Uterus (tissue), 2 donors: ENCODE results near the gene CNMD.

ENCODE experiments used
- POLR2A ChIP-seq, 2 donors: fragments of 450-650 bp; IDR thresholded peaks; one replicate each; pipeline ENCODE4 v1.6.1; 2016; ENCODE audit warnings: antibody characterized with exemption in 2 of 2, mild to moderate bottlenecking in 1 of 2, moderate library complexity in 1 of 2
- TF ChIP-seq, protein P1 (sequence below), 4 experiments: fragments of 200-600 bp in 2 of 4; fragments of 450-650 bp in 2 of 4; sonication (generic) in 2 of 4; IDR thresholded peaks; one replicate each; pipeline ENCODE4 v1.5.1; 2016 to 2019; ENCODE audit warnings: antibody characterized with exemption in 4 of 4, mild to moderate bottlenecking in 2 of 4, moderate library complexity in 1 of 4

DNA sequence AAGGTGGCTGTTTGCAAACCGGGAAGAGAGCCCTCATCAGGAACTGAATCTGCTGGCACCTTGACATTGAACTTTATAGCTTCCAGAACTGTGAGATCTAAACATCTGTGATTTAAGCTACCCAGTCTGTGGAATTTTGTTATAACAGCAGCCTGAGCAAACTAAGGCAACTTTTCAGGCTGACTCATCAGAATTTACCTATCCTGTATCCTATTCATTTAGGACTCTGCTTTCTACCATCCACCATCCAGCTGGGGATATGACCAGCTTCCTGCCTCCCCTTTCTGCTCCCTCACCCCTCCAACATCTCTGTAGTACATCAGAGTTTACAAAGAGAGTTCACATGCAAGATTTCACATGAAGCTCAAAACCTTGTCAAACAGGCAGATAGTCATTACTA is 11.1 kb upstream of the CNMD start:
- TF ChIP-seq, protein P1, sequence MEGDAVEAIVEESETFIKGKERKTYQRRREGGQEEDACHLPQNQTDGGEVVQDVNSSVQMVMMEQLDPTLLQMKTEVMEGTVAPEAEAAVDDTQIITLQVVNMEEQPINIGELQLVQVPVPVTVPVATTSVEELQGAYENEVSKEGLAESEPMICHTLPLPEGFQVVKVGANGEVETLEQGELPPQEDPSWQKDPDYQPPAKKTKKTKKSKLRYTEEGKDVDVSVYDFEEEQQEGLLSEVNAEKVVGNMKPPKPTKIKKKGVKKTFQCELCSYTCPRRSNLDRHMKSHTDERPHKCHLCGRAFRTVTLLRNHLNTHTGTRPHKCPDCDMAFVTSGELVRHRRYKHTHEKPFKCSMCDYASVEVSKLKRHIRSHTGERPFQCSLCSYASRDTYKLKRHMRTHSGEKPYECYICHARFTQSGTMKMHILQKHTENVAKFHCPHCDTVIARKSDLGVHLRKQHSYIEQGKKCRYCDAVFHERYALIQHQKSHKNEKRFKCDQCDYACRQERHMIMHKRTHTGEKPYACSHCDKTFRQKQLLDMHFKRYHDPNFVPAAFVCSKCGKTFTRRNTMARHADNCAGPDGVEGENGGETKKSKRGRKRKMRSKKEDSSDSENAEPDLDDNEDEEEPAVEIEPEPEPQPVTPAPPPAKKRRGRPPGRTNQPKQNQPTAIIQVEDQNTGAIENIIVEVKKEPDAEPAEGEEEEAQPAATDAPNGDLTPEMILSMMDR (IDR thresholded peaks at IDR 0.05): no peak
- no peak for TF ChIP-seq POLR2A (IDR thresholded peaks at IDR 0.05)
